Measurements from ENCODE around the gene SCIN. TPM values are rescaled to one million over a fixed set of nuclear protein-coding genes. Genes with fewer than 3 reads are reported as not detected.
"Not testable (repeated sequence)": the region's sequence is repeated elsewhere in the genome, so short reads cannot be mapped to it uniquely, and the experiment has no call there.

SCIN gene
- 0.27 and 0.67 TPM in 2 replicates for total RNA-seq (2014; rRNA removed; shearing (Covaris generic))

DNA sequence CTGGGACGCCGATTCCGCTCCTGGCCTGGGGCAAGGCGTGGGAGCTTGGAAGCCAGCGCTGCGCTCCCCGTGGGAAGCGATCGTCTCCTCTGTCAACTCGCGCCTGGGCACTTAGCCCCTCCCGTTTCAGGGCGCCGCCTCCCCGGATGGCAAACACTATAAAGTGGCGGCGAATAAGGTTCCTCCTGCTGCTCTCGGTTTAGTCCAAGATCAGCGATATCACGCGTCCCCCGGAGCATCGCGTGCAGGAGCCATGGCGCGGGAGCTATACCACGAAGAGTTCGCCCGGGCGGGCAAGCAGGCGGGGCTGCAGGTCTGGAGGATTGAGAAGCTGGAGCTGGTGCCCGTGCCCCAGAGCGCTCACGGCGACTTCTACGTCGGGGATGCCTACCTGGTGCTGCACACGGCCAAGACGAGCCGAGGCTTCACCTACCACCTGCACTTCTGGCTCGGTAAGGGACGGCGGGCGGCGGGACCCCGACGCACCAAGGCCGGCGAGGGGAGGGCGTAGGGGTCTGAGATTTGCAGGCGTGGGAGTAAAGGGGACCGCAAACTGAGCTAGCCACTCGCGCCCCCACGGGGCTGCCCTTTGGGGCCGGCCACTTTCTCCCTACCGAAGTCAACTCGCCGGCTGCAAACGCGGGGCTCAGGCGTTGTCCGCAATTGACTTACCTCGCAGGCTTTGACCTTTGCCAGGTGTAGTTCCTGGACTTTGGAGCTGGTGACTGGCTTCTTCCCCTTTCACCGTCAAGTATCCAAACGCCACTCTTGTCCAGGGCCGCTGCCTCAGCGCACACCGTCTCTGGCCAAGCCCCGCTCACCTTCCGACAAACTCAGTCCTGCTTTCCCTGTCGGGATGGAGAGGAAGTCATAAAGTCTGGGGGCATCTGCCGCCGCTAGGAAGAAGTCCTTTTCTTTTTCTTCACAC lies at the start of gene SCIN:
SCIN (plus strand) TSS at position 187 of the 928 bp plus-strand sequence; CDS start at position 254, 67 bp downstream.
- peak; percentile 46 for DNase-seq (ENCODE audit: low read depth)

DNA sequence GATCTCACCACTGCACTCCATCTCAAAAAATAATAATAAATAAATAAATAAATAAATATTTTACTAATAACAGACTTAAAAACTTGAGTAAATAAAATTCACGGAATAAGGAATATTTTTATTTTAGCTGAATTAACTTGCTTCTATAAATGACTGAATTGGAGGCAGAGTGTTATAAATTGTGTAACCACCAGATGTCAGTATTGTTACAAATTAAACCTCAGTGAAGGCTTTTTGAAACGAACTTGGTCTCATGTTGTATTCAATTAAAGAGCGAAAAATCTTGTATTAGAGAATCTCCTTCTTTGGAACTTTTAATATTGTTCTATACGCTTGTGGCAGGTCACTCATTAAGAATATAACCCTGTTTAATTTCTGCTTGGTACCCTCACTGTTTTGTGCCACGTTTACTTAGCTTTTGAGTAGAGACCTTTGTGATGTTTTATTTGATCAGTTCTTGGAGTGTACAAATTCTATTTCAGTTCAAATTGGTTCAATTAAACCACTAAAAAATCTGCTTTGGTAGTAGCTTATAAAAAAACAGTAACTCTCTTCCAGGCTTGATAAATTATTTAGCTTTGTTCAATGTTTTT lies 45.6 kb upstream of the SCIN start:
- DNase-seq (ENCODE audit: low read depth): peak; percentile 62

DNA sequence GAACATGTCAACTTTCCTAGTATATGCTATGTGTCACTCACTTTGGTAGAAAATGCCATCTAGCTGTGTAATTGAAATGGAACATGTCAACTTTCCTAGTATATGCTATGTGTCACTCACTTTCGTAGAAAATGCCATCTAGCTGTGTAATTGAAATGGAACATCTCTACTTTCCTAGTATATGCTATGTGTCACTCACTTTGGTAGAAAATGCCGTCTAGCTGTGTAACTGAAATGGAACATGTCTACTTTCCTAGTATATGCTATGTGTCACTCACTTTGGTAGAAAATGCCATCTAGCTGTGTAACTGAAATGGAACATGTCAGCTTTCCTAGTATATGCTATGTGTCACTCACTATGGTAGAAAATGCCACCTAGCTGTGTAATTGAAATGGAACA lies 43.8 kb upstream of the SCIN start:
- not testable (repeated sequence) for DNase-seq (ENCODE audit: low read depth)

DNA sequence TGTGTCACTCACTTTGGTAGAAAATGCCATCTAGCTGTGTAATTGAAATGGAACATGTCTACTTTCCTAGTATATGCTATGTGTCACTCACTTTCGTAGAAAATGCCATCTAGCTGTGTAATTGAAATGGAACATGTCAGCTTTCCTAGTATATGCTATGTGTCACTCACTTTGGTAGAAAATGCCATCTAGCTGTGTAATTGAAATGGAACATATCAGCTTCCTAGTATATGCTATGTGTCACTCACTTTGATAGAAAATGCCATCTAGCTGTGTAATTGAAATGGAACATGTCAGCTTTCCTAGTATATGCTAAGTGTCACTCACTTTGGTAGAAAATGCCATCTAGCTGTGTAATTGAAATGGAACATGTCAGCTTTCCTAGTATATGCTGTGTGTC lies 42.9 kb upstream of the SCIN start:
- not testable (repeated sequence) for DNase-seq (ENCODE audit: low read depth)

DNA sequence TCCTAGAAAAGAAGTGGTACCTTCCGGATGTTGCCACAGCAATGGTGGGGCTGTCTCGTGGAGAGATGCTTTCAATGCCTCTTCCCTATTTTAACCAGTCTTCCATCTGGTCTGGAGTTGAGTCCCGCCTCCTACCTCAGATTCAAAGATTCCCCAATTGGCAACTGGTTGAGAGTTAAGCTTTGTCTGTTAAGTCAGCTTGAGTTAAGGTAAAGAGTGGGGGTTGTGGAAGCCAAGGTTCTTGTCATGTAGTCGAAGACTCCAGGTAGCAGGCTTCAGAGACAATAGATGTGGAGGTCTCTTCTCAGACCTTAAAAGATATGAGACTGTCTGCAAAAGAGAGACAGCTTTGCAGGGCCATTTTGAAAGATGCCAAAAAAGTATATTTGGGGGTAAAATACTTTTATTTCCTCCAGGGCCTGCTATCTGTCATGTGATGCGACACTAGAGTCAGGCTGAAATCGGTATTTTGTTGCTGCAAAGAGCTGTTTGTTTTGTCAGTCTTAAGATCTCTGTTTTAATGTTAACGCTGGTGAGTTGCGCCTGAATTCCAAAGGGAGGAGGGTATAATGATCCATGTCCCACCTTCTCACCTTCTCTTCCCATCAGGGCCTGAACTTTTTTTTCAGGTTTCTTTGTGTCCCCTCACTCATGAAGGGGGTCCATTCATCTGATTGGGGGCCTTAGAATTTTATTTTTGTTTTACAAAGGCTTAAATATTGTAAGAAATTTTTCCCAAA lies 40.4 kb upstream of the SCIN start:
- no peak for DNase-seq (ENCODE audit: low read depth)

DNA sequence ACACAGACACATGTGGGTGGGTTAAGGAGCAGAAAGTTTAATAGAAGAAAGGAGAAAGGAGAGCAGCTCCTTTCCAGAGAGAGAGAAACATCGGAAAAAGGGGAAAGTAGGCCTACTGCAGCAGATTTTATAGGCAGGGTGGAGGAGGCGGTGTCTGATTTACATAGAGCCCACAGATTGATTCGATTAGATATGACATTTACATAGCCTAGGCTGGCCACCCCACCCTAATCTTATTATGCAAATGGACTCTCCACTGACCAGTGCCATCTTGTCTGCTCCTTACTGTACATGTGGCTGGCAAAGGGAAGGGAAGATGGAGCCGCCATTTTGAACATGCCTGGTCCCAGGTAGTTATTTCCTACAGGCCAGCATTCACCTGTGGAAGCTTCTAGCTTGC lies 38.7 kb upstream of the SCIN start:
- DNase-seq (ENCODE audit: low read depth): no peak

DNA sequence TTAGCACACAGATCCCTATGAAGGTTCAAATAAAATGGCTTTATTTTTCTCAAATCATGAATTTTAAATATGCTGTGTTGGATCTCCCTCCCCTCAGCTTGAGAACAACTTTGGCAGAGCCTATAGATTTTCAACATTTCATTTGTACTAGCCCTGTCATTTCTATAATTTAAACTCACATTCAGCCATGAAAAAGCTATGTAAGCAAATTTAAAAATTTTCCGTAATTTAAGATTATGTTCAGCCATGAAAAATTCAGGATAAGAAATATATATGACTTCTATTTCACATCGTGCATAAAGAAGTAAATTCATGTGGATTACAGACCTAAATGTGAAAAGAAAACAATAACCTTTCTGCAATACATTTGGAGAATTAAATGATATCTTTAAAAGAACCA lies 36.5 kb upstream of the SCIN start:
- no peak for DNase-seq (ENCODE audit: low read depth)

DNA sequence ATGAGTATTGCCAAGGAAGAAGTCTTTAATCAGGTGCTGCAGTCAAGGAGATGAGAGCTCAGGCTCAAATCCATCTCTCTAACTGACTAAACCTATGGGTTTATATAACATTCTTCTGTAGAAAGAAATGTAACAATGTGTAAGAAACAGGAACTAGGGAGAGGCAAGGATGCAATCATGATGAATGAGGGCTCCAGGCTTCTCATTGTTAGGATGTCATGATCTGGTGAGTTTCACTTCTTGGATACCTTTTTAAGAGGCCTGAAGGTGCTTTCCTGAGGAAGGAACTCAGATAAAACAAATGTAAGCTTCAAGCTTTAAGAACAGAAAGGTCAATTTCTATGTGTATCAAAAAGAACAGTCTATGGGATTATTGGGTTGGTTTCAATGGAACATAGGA lies 30.8 kb upstream of the SCIN start:
- DNase-seq (ENCODE audit: low read depth): no peak

DNA sequence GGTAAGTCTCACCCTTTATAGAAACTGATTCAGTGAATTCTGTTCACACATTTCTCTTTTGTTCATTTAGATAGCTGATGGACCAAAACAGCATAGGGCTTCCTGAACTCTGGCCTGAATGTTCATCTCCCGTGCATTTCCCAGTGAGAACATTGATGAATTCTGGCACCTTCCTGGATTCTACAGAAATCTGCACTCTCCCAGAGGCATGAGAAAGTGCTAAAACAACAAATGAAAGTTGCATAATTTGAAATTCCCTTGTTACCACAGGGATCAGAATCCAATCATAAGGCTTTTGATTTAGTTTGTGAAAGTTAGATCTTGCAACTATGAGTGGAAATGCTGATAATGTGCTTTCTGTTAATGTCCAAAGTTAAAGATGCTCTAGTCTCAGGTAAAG lies 29.7 kb upstream of the SCIN start:
- DNase-seq (ENCODE audit: low read depth): no peak

DNA sequence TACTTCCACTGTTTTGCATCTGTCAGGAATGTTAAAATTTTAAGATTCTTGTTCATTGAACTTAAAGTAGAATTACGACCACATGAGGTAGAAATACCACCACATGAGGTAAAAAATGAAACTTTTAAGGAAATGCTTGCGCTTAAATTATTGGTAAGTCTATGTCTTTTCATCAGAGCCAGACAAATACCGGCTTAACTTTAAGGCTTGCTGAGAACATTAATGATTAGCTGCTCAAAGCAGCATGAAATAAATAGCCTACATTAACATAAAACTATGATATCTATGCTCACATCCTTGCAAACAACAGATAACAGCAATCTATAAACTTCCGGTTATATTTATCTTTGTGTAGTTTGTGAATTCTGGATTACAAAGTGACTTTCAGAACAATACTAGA lies 26.9 kb upstream of the SCIN start:
- no peak for DNase-seq (ENCODE audit: low read depth)

DNA sequence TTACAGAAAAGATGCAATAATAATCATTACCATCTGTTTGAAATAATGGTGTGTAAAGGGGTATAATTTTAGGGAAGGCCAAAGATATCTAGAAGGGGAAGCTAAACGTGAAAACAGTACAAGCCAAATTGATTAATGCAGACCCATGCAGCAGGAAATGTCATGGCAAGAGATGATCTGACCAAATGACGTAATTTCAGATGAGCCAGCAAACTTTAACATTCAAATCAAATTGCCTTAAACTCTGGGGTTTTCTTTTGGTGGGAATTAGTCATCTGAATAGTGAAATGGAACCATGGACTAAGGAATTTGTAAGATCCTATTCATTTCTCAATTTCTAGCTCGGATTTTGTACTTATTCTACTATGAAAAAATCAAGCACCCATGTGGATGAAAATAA lies 21.4 kb upstream of the SCIN start:
- DNase-seq (ENCODE audit: low read depth): peak; percentile 75

DNA sequence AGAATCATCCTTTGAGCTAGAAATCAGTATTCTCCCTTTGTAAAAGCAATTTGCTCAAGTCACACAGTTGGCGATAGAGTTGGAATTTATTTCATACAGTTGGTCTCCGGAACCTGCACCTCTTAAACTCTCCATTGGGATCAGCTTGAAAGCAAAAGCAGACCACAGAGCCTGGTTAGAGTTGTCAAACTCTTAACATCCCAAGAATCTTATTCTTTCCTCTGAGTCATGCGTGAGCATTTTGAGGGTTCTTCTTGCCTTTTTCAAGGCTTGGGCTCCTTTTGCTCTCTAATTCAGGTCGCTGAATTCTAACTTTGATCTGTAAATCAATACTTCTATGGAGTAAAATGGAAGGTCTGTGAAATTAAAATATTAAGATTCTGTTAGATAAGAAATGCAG lies 19.6 kb upstream of the SCIN start:
- peak; percentile 74 for DNase-seq (ENCODE audit: low read depth)

DNA sequence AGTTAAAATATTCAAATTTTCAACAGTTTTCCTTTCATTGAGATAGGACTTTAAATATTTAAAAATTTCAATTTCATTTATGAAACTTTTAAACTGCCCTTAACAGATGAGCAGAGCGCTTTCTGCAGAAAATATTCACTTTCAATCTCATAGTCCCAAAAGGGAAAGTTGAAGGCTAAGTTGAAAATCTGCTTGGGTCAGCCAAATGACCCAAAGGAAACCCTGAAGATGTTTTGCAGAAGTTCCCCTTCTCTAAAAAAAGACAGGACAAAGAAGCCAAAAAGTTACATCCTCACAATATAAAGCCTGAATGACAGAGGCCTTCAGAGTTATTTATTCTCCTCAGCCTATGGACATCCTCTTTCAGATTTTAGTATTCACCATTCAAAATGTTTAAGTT lies 17.6 kb upstream of the SCIN start:
- DNase-seq (ENCODE audit: low read depth): no peak

DNA sequence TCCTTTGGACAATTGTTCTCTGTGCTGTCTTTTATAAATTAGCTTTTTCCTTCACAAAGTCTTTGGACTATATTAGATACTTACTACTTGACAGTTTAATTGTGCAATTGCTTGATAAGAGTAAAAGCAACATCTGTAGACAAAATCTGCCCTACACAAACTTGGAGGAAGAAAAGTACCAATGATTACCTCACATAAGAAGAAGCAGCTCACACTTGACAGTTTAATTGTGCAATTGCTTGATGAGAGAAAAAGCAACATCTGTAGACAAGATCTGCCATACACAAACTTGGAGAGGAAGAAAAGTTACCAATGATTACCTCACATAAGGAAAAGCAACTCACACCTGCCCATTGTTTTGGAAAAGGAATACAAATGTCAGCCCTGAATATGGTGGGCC lies 17.1 kb upstream of the SCIN start:
- DNase-seq (ENCODE audit: low read depth): no peak

DNA sequence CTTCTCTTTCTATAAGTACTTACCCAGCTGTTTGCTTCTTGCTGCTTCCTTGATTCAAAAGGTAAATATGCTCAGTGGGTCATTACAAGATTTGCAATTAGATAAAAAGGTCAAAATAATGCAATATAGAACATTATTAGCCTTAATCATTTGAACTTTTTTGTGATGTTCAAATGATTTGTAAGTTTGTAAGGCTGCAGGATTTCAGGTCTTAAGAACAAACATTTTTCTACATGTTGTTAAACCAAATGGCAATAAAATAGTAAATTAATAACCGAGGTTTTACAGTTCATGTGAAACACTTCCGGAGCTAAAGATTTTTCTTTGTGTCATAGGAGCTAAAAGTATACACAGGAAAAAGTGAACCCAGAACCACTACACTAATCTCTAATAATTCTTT lies 16.2 kb upstream of the SCIN start:
- DNase-seq (ENCODE audit: low read depth): no peak

DNA sequence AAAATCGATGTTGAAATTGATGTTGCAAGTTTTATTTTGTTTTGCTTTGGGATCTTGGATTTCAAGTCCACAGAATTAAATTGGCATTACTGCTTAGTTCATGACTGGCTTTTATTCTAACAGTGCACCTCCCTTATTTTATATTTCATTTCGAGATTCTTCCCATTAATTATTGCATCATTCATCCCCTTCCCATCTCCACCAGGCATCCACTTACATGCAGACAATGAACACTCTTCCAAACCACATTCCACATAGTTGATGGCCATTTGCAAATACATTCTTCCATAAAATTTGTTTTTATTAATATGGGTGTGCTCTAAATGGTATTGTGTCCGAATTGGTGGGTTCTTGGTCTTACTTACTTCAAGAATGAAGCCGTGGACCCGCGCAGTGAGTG lies 15.6 kb upstream of the SCIN start:
- no peak for DNase-seq (ENCODE audit: low read depth)

DNA sequence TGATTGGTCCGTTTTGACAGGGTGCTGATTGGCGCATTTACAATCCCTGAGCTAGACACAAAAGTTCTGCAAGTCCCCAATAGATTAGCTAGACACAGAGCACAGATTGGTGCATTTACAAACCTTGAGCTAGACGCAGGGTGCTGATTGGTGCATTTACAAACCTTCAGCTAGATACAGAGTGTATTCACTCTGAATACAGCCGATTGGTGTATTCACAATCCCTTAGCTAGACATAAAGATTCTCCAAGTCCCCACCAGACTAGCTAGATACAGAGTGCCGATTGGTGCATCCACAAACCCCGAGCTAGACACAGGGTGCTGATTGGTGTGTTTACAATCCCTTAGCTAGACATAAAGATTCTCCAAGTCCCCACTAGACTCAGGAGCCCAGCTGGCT lies 14.8 kb upstream of the SCIN start:
- DNase-seq (ENCODE audit: low read depth): not testable (repeated sequence)

DNA sequence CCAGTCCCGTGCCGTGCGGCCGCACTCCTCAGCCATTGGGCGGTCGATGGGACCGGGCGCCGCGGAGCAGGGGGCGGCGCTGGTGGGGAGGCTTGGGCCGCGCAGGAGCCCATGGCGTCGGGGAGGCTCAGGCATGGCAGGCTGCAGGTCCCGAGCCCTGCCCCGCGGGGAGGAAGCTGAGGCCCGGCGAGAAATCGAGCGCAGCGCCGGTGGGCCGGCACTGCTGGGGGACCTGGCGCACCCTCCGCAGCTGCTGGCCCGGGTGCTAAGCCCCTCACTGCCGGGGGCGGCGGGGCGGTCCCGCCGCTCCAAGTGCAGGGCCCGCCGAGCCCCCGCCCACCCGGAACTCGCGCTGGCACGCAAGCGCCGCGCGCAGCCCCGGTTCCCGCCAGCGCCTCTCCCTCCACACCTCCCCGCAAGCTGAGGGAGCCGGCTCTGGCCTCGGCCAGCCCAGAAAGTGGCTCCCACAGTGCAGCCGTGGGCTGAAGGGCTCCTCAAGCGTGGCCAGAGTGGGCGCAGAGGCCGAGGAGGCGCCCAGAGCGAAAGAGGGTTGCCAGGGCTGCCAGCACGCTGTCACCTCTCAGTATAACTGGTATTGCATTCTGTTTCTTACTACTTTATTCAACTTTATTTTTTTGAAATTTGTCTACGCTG lies 14.3 kb upstream of the SCIN start:
- not testable (repeated sequence) for DNase-seq (ENCODE audit: low read depth)

DNA sequence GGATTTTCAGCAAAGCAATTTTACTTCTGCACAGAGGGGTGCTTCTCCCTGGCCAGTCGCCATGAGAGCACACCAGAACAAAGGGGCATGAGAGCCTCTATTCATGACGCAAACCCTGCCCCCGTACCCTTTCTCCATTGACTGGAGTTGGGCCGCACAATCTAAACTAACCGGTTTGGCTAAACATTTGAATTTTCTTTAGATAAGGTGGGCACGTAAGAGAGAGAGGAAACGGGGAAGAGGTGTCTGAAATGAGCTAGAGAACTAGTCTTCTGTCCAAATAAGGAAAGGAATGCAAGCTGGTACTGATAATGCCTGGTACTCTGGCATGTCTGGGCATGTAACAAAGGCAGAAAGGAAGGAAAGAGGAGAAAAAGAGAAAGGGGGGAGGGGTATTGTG lies 13.2 kb upstream of the SCIN start:
- no peak for DNase-seq (ENCODE audit: low read depth)

DNA sequence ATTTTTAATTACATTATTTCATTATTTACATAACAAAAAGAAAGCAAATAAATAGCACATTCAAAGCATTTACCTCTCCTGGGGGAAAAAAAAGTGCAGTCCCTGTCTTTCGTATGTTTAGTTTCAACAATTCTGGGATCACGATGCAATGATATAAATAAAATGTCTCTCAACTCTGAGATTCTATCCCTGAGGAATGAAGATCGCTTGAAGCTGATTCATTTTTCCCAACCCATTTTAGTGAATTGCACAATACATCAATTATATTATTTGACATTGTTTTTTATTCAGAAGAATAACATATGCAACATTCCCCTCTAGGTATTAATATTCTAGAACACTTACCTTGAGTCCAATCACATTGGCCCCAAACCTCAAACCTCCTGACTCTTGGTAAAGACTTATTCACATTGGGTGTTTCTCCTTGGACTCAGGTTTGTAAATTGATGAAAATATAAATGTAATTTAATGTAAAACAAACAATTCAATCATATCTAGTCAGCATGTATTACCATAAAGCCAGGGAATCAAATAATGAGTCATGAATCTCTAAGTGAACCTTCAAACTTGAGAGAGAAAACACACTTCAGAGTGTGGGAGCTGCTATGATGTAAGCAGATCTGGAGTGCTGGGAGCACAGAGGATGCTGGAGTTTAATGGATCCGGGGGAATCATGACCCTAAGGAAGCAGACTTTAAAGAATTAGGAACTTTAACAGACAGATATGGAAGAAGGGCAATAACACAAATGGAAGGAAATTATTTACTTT lies 5.3 kb upstream of the SCIN start:
- DNase-seq (ENCODE audit: low read depth): peak; percentile 13

DNA sequence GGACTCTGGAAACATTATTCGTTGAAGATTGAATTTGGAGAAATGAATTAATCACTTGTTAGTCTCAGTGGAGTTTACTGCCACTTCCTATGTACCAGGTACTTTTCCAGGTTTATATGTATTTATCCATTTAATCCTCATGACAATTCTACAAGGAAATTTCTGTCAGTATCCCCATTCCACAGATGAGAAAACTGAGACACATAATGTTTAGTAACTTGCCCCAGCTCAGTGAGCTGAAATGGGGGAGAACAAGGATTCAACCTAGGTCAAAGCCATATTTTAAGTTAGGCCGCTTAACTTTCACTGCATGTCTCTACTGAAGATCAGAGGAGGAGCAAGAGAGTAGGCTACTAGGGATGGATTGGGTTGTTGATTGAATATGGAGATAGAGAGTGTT lies 4.6 kb upstream of the SCIN start:
- no peak for DNase-seq (ENCODE audit: low read depth)

Data from M059J (cell line).